Smooth muscle cell (in vitro differentiated cells): ENCODE measurements around the gene SORCS2. TPM values are rescaled to one million over a fixed set of nuclear protein-coding genes. Genes with fewer than 3 reads are reported as not detected.

Experiments used
- DNase-seq: peaks from one replicate; lab custom pipeline; 2025; ENCODE audit not compliant: unreplicated experiment; lab: John Stamatoyannopoulos, UW
- H2AFZ ChIP-seq: fragments of 200-600 bp; sonication (generic); 2 replicates; pipeline ENCODE4 v1.6.0; 2016; ENCODE audit warnings: antibody characterized with exemption, low read depth, mild to moderate bottlenecking
- H3F3A ChIP-seq: fragments of 200-600 bp; sonication (generic); 2 replicates; pipeline ENCODE4 v1.6.0; 2017; ENCODE audit warnings: antibody characterized with exemption, low read depth
- H3K27ac ChIP-seq: fragments of 200-600 bp; sonication (generic); 2 replicates; pipeline ENCODE4 v1.5.1; 2016; ENCODE audit warnings: low read depth, mild to moderate bottlenecking
- H3K27me3 ChIP-seq: fragments of 200-600 bp; sonication (generic); 2 replicates; pipeline ENCODE4 v1.6.1; 2016; ENCODE audit warnings: low read depth, mild to moderate bottlenecking
- H3K36me3 ChIP-seq: fragments of 200-600 bp; sonication (generic); 2 replicates; pipeline ENCODE4 v1.5.1; 2016; ENCODE audit warnings: low read depth
- H3K4me1 ChIP-seq: fragments of 200-600 bp; sonication (generic); 2 replicates; pipeline ENCODE4 v1.5.1; 2016; ENCODE audit warnings: low read depth
- H3K4me2 ChIP-seq: fragments of 200-600 bp; sonication (generic); 2 replicates; pipeline ENCODE4 v1.6.0; 2016; ENCODE audit warnings: mild to moderate bottlenecking
- H3K4me3 ChIP-seq: fragments of 200-600 bp; sonication (generic); 2 replicates; pipeline ENCODE4 v1.5.1; 2016; ENCODE audit warnings: mild to moderate bottlenecking
- H3K79me2 ChIP-seq: fragments of 200-600 bp; sonication (generic); 2 replicates; pipeline ENCODE4 v1.6.0; 2016; ENCODE audit warnings: low read depth, mild to moderate bottlenecking
- H3K9ac ChIP-seq: fragments of 200-600 bp; sonication (generic); 2 replicates; pipeline ENCODE4 v1.6.0; 2016; ENCODE audit warnings: low read depth
- H3K9me3 ChIP-seq: fragments of 200-600 bp; sonication (generic); replicated peaks from 2 replicates; pipeline ENCODE4 v1.5.1; 2016; ENCODE audit warnings: low read depth
- H4K20me1 ChIP-seq: fragments of 200-600 bp; sonication (generic); 2 replicates; pipeline ENCODE4 v1.6.0; 2016; ENCODE audit warnings: low read depth
- WGBS: methylation state at CpG from one replicate; pipeline ENCODE4 v1.1.7; 2016; ENCODE audit warnings: low lambda C conversion rate; 5-methylcytosine and 5-hydroxymethylcytosine counted together
- polyA plus RNA-seq: library from polyadenylated mRNA; unstranded; fragments of >200 nt; fragmentation: Nextera tagmentation; extraction: Ambion mirVana; gene quantifications from 2 replicates; pipeline ENCODE4 v1.2.1, GENCODE V29; 2016
- total RNA-seq: library from RNA; depleted of rRNA; stranded (reverse); fragments of >200 nt; gene quantifications from 2 replicates; pipeline ENCODE4 v1.2.3, GENCODE V29; 2014
- TF ChIP-seq, protein P1 (sequence below): fragments of 200-600 bp; sonication (generic); IDR thresholded peaks from 2 replicates; pipeline ENCODE4 v1.5.1; 2017; ENCODE audit warnings: borderline replicate concordance, mild to moderate bottlenecking, antibody characterized with exemption; ENCODE audit not compliant: insufficient read depth, poor library complexity, severe bottlenecking

The SORCS2 gene
- total and polyA plus RNA-seq, 2 experiments from 2014 or later: 5.2 to 9.3 TPM

DNA sequence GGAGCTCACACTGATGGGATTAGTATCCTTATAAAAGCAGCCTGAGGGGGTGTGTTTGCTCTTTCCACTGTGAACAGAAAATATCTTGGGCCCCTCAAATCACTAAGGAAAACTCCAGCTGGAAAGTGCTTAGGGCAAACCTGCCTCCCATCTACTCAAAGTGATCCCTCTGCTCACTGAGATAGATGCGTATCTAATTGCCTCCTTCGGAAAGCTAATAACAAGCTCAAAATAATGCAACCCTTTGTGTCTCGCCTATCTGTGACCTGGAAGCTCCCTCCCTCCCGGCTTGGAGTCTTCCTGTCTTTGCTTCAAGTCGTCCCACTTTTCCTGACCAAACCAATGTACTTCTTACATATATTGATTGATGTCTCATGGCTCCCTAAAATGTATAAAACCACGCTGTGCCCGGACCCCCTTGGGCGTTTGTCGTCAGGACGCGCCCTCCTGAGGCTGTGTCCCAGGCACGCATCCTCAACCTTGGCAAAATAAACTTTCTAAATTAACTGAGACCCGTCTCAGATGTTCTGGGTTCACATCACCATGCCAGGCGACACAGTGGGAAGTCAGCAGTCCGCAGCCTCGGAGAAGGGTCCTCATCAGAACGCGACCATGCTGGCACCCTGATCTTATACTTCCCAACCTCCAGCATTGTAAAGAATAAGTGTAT lies 34.1 kb upstream of the SORCS2 start:
- DNase-seq: no peak
- no peak overlapping the region for H3K4me2 ChIP-seq
- H3K4me1 ChIP-seq: no peaks in the 10 kb centered on the region
- H3K9me3 ChIP-seq: no peaks in the 10 kb centered on the region
- no peak overlapping the region for H3K27ac ChIP-seq
- WGBS: 94% methylated on average over 18 of the region's 18 CpGs
- no peaks in the 10 kb centered on the region for H3K79me2 ChIP-seq
- H3K4me3 ChIP-seq: no peak overlapping the region
- no peaks in the 10 kb centered on the region for H3K27me3 ChIP-seq
- no peak overlapping the region for H2AFZ ChIP-seq
- H3K9ac ChIP-seq: no peak overlapping the region
- no peaks in the 10 kb centered on the region for H3F3A ChIP-seq
- no peaks in the 10 kb centered on the region for H3K36me3 ChIP-seq
- no peaks in the 10 kb centered on the region for H4K20me1 ChIP-seq
- TF ChIP-seq, protein P1, sequence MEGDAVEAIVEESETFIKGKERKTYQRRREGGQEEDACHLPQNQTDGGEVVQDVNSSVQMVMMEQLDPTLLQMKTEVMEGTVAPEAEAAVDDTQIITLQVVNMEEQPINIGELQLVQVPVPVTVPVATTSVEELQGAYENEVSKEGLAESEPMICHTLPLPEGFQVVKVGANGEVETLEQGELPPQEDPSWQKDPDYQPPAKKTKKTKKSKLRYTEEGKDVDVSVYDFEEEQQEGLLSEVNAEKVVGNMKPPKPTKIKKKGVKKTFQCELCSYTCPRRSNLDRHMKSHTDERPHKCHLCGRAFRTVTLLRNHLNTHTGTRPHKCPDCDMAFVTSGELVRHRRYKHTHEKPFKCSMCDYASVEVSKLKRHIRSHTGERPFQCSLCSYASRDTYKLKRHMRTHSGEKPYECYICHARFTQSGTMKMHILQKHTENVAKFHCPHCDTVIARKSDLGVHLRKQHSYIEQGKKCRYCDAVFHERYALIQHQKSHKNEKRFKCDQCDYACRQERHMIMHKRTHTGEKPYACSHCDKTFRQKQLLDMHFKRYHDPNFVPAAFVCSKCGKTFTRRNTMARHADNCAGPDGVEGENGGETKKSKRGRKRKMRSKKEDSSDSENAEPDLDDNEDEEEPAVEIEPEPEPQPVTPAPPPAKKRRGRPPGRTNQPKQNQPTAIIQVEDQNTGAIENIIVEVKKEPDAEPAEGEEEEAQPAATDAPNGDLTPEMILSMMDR: no peak

DNA sequence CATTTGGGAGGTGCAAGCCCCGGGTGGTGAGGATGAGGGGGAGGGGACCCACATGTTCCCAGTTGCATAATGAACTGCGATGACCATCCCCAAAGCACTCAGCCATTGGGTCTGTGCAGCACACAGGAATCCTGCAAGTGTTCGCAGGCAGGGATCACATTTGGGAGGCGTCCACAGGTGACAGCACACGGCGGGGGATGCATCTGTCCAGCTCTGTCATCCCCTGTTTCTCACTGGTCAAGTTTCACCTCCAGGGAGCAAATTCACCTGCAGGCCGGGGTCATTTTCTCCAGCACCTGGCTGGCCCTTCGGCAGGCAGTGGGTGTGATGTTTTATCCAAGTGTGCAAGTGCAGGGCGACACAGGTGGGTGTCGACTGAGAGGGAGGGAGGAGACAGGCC lies 33.3 kb upstream of the SORCS2 start:
- no peak for DNase-seq
- H4K20me1 ChIP-seq: no peaks in the 10 kb centered on the region
- H3K4me2 ChIP-seq: no peak overlapping the region
- no peak overlapping the region for H3K27ac ChIP-seq
- H3F3A ChIP-seq: no peaks in the 10 kb centered on the region
- H3K27me3 ChIP-seq: no peaks in the 10 kb centered on the region
- H3K4me1 ChIP-seq: no peaks in the 10 kb centered on the region
- WGBS: 87% methylated on average over 10 of the region's 10 CpGs
- no peak overlapping the region for H3K9ac ChIP-seq
- no peaks in the 10 kb centered on the region for H3K9me3 ChIP-seq
- no peaks in the 10 kb centered on the region for H3K79me2 ChIP-seq
- no peaks in the 10 kb centered on the region for H3K36me3 ChIP-seq
- H3K4me3 ChIP-seq: no peak overlapping the region
- TF ChIP-seq, protein P1: no peak
- no peak overlapping the region for H2AFZ ChIP-seq

GRCh38 chr4:7159923-7160322 lies 32.4 kb upstream of the SORCS2 start:
- Histone ChIP-seq H3K27me3 (no peaks in the 10 kb centered on the region), H3F3A (no peaks in the 10 kb centered on the region), H3K9me3 (no peaks in the 10 kb centered on the region), H2AFZ (no peak overlapping the region), H3K9ac (no peak overlapping the region), H3K4me1 (no peaks in the 10 kb centered on the region), H3K36me3 (no peaks in the 10 kb centered on the region), H3K79me2 (no peaks in the 10 kb centered on the region), H3K4me3 (no peak overlapping the region), H3K4me2 (no peak overlapping the region), H3K27ac (no peak overlapping the region), H4K20me1 (no peaks in the 10 kb centered on the region)
- no peak for DNase-seq
- 87% methylated on average over 6 of the region's 6 CpGs for WGBS
- TF ChIP-seq, protein P1: no peak

DNA sequence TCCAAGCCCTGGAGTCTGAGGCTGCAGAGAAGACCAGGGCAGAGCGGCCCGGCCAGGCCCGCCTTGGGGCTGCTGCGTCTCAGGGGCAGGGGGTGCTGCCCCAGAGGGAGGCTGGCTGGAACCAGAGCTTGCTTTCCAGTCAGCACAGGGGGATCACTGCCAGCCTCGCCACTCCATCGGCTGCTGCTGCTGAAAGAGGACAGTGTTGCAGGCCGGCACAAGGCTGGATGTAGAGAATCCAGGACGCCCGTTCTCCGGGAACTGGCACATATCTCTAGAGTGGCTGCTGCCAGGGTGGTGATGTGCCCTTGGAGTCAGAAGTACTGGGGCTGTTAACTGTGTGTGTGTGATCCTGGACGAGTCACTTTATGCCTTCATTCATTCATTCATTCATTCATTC lies 31.9 kb upstream of the SORCS2 start:
- Histone ChIP-seq H3K27ac (no peak overlapping the region), H3K9me3 (no peaks in the 10 kb centered on the region)
- 95% methylated on average over 11 of the region's 11 CpGs for WGBS

More for the DNA sequence above, 31.9 kb upstream of the SORCS2 start:
- Histone ChIP-seq H3K79me2 (no peaks in the 10 kb centered on the region), H4K20me1 (no peaks in the 10 kb centered on the region), H3K4me2 (no peak overlapping the region), H2AFZ (no peak overlapping the region), H3K4me3 (no peak overlapping the region), H3F3A (no peaks in the 10 kb centered on the region), H3K9ac (no peak overlapping the region), H3K36me3 (no peaks in the 10 kb centered on the region), H3K27me3 (no peaks in the 10 kb centered on the region), H3K4me1 (no peaks in the 10 kb centered on the region)
- DNase-seq: no peak
- TF ChIP-seq, protein P1: no peak
